ENCODE data around the gene KIF26A.

Gene KIF26A

GRCh38 chr14:104212206-104213095, 74.1 kb downstream of the KIF26A start:
- DNase-seq: no peak

DNA sequence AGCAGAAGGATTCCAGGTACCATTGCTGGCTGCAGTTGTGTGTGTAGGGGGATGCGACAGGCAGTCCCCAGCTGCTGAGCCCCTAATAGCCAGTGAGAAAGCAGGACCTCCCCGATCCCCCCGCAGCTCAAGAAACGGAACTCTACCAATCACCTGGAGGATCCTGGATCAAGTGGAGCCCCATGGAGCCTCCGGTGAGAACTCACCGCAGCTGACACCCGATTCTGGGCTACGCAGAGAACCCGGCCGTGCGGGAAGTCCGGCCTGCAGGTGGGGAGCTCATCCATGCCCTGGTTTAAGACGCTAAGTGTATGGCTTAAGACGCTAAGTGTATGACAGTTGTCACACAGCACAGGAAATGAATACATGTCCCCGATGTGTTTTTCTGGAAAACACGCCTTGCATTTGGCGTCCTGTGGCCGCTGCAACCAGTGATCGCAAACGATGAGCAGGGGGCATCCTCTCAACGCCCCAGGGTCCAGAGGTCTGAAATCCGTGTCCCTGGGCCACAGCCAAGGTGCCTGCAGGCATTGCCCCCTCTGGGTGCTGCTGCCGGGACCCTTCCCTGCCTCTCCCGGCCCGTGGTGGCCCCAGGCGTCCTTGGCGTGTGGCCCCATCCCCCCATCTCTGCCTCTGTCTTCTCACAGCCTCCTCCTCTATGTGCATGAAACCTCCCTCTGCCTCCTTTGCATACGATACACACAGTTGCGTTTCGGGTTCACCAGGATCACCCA, 75.1 kb downstream of the KIF26A start:
- DNase-seq: no peak

- no peak for DNase-seq
These were observed 76.2 kb downstream of the KIF26A start for GRCh38 chr14:104214431-104215218.

DNA sequence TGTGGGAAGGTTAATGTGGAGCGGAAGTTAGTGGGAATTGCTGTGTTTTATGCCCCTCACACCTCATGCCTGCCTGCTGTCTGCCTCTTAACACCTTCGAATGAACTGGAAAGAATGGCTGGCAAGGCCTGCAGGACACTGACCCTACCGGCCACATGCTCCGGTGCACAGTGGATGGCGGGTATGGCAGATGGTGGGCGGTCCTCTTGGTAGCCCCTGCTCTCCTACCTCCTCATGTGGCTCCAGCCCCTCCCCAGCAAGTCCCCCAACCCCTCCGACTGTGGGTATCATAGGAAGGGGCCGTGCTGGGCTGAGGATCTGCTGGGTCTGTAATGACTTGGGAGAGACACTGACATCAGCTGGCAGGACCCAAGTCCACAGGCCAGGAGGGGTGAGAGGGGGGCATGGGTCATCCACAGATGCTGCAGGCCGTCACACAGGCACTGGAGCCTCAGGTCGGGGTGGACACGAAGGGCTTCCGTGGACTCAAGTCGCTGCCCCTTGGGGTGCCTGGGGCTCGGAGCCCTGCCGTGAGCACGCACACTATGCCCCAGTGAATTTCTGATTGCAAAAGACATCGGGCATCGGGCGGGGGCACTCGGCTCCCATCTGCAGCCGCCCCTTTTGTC, 77.4 kb downstream of the KIF26A start:
- DNase-seq: no peak

DNA sequence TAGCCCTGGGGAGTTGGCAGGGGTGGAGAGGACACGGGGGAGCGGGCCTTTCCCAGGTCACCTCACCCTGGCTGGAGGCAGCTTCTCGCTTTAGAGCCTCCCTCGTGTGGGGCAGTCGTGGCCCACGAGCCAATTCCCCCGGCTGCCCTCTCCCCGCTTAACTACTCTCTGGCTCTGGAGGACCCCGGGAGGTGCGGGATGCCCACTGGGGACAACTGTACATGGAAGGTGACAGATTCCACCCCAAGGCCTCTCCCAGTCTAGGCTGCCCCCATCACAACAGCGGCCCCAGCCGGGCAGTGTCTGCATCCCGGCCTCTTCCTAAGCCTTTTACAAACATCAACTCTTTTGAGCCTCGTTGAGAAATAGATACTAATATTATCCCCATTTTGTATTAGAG, 78.1 kb downstream of the KIF26A start:
- no peak for DNase-seq

- DNase-seq: no peak
These were observed 79.3 kb downstream of the KIF26A start for GRCh38 chr14:104217486-104218360.

- no peak for DNase-seq
These were observed 80.2 kb downstream of the KIF26A start for GRCh38 chr14:104218361-104219180.

- no peak for DNase-seq
These were observed 81.4 kb downstream of the KIF26A start for GRCh38 chr14:104219731-104220214.

- DNase-seq: no peak
These were observed 82.1 kb downstream of the KIF26A start for GRCh38 chr14:104220215-104221070.

DNA sequence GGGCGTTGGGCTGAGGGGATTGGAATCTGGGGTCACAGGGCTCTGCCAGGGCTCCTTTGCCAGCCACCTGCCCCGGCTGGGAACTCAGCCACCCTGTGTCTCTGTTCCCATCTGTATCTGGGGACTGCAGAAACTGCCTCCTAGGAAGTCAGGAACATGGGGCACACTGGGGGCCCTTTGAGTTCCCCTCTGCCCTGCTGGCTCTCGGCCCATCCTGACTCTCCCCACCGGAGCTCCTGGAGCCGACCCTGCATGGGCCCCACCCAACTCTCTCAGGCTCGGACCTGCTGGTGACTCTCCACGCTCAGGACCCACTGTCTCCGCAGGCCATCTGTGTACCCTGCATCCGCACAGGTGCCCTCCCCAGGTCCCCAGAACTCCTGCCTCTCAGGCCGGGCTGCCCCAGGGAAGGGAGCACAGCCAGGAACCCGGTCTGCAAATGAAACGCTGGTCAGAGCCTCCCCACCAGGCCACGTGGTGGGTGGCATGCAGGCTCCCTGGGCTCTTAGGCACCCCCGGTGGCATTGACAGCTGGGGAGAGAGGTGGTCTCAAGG, 82.8 kb downstream of the KIF26A start:
- no peak for DNase-seq

DNA sequence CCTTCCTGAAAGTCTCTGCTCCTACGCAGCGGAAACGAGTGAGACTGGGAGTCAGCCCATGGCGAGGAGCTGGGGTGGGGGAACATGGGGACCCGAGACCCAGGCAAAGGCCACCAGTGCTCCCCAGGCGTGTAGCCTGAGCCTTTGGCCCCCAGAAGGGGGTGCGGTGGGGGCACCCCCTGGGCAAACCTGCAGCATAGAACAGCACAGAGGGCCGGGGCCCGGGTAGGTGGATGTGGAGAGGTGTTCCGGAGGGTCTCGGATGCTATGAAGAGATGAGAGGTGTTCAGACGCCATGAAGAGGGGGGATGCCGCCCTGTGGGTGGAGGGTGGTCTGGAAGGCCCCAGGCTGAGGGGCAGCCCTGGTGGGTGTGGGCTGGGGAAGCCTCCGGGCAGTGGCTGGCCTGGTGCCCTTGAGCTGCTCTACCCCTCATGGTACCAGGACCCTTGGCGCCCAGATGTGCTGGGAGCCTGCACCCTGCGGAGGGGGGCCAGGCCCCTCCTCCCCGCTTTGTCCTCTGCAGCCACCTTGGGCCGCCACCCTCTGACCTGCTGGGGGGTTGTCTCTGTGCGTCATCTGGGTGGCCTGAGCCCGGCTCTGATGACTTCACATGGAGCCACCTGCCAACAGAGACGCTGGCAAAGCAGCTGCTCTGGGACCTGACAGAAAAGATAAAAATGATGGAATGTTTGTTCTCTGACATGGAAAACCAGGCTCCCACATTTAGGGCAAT, 83.4 kb downstream of the KIF26A start:
- DNase-seq: no peak

DNA sequence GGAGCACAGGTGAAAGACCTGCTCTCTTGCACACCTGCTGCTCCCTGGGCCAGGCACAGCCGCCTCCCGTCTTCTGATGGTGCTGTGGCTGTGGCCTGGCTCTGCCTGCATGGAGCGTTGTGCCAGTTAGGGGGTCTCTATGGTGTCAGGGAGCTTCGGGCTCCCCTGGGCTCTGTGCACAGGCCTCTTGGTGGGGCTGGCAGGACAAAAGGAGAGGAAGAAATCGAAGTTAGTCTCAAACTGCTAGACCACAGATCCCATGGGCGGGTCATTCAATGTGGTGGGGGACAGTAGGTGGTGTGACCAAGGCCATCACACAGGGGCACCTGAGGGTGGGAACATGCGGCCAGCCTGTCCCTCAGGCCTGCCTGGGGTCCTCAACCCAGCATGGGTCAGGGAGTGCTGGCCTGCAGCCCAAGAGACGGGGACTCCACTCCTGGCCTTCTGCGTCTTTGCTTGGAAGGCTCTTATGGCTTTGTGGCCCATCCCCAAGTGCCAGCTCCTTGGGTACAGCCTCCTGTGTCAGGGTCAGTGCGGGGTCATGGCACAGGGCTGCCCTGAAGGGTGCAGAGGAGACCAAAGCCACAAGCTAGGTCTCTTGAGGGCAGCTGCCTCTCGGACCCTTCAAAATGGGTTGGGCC, 84.1 kb downstream of the KIF26A start:
- no peak for DNase-seq

GRCh38 chr14:104223101-104224041, 85.0 kb downstream of the KIF26A start:
- no peak for DNase-seq

GRCh38 chr14:104224131-104224505, 85.7 kb downstream of the KIF26A start:
- no peak for DNase-seq

- DNase-seq: peak; percentile 36
These were observed 86.3 kb downstream of the KIF26A start for GRCh38 chr14:104224506-104225277.

Data from stimulated activated CD4-positive, alpha-beta T cell treated with anti-CD3 and anti-CD28 coated beads, Interleukin-4, amount 100 ng/mL, for 1 hour (primary cell).